ENCODE measurements around the gene STRBP. TPM values are rescaled to one million over a fixed set of nuclear protein-coding genes. Genes with fewer than 3 reads are reported as not detected.
"Not testable (repeated sequence)": the region's sequence is repeated elsewhere in the genome, so short reads cannot be mapped to it uniquely, and the experiment has no call there.

The STRBP gene
- polyA plus RNA-seq, 4 donors = 19.3 to 51.6 (median 50.1) TPM

DNA sequence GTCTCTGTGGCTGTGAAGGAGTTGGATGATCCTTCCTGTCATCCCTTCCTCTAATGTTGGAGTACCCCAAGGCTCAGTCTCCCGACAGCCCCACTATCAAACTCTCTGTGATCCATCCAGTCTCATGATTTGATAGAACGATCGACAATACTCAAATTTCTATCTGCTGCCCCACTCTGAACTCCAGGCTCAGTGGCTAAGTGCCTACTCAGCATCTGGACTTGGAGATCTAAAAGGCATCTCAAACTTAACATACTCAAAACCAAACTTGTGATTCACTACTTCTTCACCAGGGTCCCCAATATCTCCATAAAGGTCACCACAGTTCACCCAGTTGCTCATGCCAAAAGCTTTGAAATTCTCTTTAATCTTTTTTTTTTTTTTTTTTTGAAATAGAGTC lies 15.1 kb upstream of the STRBP start:
- DNase-seq (ENCODE audit: low read depth in 4 of 4, low spot score in 3 of 4) = no peak

DNA sequence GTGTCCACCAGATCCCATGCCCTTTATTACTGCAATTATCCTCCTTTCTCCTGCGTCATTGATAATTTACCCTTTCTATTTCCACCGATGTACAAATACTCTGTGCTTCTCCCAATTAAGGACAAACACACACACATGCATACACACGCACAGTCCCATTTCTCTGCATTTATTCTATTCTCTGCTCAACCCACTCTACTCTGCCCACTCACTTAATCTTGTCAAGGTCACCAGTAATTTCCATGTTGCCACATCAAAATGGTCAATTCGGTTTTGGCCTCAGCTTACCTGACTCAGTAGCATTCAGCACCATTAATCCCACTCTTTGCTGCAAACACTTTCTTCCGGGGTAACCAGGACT lies 14.6 kb upstream of the STRBP start:
- DNase-seq (ENCODE audit: low read depth in 4 of 4, low spot score in 3 of 4) = no peak

DNA sequence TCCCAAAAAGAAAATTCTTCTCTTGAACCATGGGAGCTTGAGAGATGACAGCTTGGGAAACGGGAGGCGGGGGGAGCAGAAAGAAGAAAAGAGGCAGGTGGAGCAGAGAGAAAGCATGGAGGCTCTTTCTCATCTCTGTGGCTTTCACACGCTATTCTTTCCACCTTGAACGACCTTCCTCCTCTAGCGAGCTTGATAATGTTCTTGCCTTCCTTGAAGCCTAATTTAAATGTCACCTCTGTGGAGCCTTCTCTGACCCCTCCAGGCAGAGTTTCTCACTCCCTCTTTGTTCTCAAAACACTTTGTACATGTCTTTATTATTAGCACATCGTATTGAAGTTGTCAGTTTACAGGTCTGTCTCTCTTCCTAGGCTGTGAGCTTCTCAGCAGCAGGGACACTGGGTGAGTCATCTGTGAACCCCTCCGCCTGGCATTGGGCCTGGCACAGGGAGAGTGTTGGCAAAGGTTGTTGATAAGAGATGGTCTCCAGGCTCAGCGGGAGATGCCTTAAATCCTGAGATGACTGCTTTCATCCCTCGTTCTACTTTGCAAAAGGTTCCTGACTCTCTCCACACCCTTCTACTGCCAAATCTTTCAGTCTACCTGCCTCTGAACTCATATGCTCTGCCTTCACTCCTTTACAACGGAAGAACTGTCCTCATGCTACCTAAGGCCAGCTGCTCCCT lies 14.1 kb upstream of the STRBP start:
- no peak for DNase-seq (ENCODE audit: low read depth in 4 of 4, low spot score in 3 of 4)

- no peak for DNase-seq (ENCODE audit: low read depth in 4 of 4, low spot score in 3 of 4)
These were observed 13.4 kb upstream of the STRBP start for GRCh38 chr9:123281659-123282350.

- DNase-seq (ENCODE audit: low read depth in 4 of 4, low spot score in 3 of 4) = not testable (repeated sequence)
These were observed 10.6 kb upstream of the STRBP start for GRCh38 chr9:123278879-123279493.

DNA sequence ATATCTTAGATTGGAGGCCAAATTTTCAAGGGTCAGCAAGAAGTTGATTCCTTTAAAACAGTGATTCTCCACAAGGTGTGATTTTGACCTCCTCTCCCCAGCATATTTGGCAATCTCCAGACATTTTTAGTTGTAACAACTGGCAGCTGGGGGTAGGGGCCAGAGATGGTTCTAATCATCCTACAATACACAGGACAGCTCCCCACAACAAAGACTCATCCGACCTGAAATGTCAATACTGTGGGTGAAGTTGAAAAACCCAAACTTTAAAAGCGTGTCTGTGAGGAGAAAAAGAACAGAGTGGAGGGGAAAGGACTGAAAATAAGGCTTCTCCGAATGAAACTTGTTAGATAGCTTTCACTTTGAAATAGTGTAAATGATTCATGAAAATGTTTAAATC lies 10.0 kb upstream of the STRBP start:
- DNase-seq (ENCODE audit: low read depth in 4 of 4, low spot score in 3 of 4) = no peak

- no peak for DNase-seq (ENCODE audit: low read depth in 4 of 4, low spot score in 3 of 4)
These were observed 8.2 kb upstream of the STRBP start for GRCh38 chr9:123276551-123276950.

DNA sequence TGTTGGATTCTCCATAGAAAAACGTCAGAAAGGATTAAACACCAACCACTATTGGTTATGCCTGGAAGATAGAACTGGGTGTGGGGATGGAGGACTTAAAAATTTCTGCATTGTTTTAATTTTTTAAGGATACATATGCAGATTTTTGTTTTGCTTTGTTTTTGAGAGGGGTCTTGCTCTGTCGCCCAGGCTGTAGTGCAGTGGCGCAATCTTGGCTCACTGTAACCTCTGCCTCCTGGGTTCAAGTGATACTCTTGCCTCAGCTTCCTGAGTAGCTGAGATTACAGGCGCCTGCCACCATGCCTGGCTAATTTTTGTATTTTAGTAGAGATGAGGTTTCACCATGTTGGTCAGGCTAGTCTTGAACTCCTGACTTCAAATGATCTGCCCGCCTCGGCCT lies 2.7 kb upstream of the STRBP start:
- DNase-seq (ENCODE audit: low read depth in 4 of 4, low spot score in 3 of 4) = not testable (repeated sequence)

GRCh38 chr9:123269281-123269680 lies 895 bp upstream of the STRBP start:
- no peak for DNase-seq (ENCODE audit: low read depth in 4 of 4, low spot score in 3 of 4)

DNA sequence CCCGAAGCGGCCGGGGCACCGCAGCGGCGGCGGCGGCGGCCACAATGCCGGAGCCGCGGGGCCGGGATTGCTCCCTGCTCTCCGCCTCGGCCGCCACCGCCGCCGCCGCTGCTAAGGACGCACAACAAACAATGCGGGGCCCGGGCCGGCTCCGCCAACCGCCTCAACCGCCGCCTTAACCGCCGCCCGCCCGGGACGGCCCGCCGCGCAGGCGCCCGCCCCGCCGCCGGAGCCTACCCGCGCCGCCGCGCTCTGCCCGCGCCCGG lies 254 bp downstream of the STRBP start:
- no peak for DNase-seq (ENCODE audit: low read depth in 4 of 4, low spot score in 3 of 4)

DNA sequence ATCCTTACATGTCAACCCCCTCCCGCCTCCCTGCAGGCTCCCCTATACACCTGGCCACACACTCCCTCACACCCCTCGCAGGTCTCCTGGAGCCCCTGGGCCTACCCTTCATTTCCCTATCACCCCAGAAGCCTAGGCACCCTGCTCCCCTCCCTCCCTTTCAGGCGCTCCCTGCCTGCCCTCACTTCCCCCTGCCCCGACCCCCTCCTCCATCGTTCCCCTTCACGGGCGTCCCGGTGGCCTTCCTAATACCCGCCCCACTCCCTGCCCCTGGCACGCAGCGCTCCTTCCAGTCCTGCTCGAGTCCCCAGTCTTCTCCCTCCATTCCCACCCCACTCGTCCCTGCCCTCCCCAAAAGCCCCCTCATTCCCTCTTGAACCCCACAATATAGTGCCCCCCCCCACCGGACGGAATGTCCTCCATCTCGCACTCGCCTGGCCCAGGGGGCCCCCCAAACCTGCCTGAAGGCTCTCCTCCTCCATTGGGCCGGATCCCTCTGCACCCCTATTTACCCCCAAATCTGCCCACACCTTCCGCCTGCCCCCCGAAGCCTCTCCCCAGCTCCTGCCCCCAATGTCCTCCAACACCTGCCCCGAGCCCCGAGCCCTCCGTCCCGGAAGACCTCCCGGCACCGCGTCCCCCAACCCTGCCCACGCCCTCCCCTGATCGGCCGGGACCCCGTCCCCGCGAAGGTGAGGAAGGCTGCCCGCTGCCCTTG lies 746 bp downstream of the STRBP start:
- DNase-seq (ENCODE audit: low read depth in 4 of 4, low spot score in 3 of 4) = no peak

DNA sequence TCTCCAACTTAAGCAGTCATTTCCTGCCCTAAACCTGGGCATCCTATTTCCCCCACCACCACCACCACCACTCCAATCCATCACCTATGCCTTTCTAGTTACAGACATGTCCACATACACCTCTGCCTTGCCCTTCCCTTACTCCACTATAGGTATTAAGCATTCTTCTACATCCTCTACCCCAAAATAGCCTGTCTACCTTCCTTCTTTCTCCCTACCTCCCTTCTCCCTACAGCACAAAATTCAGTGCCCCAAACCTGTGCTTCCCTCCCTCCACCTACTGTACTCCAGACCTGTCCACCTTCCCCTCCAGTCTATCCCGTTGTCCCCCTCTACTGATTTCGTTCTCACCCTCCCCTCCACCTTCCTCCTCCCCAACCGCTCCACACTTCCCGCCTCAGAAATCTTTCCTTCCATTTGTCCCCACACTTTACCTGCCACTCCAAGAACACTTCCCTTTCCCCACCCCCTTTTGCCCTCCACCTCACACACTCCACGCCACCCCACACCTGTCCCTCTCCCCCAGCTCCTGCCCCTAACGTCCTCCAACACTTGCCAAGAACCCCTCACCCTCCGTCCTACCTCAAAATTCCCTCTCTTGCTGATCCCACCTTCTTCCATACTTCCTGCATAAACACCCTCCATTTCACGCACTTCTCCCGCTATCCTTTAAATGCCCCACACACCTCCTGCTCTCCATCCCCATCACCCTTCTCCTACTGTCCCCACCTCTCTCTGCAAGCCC lies 1.6 kb downstream of the STRBP start:
- DNase-seq (ENCODE audit: low read depth in 4 of 4, low spot score in 3 of 4) = no peak

GRCh38 chr9:123265833-123266232 lies 2.6 kb downstream of the STRBP start:
- no peak for DNase-seq (ENCODE audit: low read depth in 4 of 4, low spot score in 3 of 4)

GRCh38 chr9:123263227-123263626 lies 5.2 kb downstream of the STRBP start:
- no peak for DNase-seq (ENCODE audit: low read depth in 4 of 4, low spot score in 3 of 4)

DNA sequence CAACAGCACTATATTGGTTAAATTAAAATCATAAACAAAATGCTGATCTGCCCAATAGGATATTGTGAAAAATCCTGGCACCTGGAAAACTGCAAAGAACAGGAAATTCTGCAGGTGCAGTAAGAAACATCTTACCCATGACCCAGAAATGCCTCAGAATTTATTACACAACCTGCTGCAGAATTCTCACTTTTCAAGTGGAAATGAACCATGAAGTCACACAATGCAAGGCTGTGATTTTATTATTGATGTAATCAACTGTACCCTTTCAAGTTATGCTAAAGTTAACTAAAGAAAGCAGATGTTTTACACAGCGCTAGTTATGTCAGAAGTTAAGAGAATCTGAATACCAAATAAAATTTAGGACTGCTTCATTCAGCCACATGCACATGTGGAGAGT lies 6.0 kb downstream of the STRBP start:
- no peak for DNase-seq (ENCODE audit: low read depth in 4 of 4, low spot score in 3 of 4)

DNA sequence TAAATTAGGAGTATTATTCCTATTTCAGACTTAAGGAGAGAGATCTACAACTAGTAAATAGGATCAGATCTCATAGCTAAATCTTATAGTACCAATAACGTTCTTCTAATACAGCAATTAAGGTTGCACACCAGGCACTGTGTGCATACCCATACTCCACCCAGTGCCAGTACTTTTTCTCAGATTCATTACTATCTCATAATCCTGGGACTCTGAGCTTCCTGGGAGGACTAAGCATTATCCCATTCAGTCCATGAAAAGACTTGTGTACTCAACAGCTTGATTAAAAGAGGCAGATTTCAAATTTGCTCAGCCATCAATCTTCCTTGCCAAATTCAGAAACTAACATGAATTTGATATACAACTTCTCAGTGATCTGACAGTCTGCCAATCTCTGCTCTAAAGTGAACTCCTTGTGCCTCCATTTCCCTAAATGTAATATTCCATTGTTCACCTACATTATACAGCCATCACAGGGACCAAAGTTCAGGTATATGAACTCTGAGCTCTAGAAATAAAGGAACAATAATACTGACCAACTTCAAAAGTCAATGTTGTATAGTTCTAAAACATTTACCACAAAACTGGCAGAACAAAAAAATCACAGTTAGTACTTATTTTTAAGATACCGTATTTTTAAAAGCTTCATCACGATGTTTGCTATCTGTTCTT lies 7.2 kb downstream of the STRBP start:
- no peak for DNase-seq (ENCODE audit: low read depth in 4 of 4, low spot score in 3 of 4)

GRCh38 chr9:123260340-123260739 lies 8.0 kb downstream of the STRBP start:
- no peak for DNase-seq (ENCODE audit: low read depth in 4 of 4, low spot score in 3 of 4)

- DNase-seq (ENCODE audit: low read depth in 4 of 4, low spot score in 3 of 4) = no peak
These were observed 11.1 kb downstream of the STRBP start for GRCh38 chr9:123257276-123257675.

- no peak for DNase-seq (ENCODE audit: low read depth in 4 of 4, low spot score in 3 of 4)
These were observed 12.7 kb downstream of the STRBP start for GRCh38 chr9:123255718-123256117.

GRCh38 chr9:123253204-123253603 lies 15.2 kb downstream of the STRBP start:
- DNase-seq (ENCODE audit: low read depth in 4 of 4, low spot score in 3 of 4) = no peak

- no peak for DNase-seq (ENCODE audit: low read depth in 4 of 4, low spot score in 3 of 4)
These were observed 16.6 kb downstream of the STRBP start for GRCh38 chr9:123251741-123252140.
